ENCODE measurements around the gene SUMF1.
"Not testable (repeated sequence)": the region's sequence is repeated elsewhere in the genome, so short reads cannot be mapped to it uniquely, and the experiment has no call there.

The SUMF1 gene

DNA sequence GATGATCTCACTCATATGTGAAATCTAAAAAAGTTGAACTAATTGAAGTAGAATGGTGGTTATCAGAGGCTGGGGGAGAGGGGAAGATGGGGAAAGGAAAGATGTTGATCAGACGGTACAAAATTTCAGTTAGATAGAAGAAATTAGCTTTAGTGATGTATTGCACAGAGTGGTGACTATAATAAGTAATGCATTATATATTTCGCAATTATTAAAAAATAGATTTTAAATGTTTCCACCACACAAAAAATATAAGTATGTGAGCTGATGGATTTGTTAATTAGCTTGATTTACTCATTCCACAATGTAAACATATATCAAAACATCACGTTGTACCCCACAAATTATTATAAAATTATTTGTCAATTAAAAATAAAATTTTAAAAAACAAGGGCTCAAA, 8.1 kb downstream of the SUMF1 start:
- DNase-seq: no peak

DNA sequence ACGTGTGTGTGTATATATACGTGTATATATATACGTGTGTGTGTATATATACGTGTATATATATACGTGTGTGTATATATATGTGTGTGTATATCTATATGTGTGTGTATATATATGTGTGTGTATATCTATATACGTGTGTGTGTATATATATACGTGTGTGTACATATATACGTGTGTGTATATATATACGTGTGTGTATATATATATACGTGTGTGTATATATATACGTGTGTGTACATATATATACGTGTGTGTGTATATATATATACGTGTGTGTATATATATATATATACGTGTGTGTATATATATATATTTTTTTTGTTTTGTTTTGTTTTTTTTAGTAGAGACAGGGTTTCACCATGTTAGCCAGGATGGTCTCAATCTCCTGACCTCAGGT, 10.3 kb downstream of the SUMF1 start:
- DNase-seq: not testable (repeated sequence)

DNA sequence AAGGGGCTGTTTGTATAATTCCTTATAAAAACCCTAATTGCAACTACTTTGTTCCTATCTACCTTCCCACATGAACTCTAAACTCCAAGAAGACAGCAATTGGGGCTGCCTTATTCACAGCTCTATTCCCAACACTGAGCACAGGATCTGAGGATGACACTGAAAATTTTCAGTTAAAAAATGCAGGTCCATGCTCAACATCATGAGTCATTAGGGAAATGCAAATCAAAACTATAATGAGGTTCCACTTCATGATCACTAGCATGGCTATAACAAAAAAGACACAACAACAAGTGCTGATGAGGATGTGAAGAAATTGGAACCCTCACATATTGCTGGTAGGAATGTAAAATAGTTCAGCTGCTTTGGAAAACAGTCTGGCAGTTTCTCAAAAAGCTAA, 12.9 kb downstream of the SUMF1 start:
- no peak for DNase-seq

DNA sequence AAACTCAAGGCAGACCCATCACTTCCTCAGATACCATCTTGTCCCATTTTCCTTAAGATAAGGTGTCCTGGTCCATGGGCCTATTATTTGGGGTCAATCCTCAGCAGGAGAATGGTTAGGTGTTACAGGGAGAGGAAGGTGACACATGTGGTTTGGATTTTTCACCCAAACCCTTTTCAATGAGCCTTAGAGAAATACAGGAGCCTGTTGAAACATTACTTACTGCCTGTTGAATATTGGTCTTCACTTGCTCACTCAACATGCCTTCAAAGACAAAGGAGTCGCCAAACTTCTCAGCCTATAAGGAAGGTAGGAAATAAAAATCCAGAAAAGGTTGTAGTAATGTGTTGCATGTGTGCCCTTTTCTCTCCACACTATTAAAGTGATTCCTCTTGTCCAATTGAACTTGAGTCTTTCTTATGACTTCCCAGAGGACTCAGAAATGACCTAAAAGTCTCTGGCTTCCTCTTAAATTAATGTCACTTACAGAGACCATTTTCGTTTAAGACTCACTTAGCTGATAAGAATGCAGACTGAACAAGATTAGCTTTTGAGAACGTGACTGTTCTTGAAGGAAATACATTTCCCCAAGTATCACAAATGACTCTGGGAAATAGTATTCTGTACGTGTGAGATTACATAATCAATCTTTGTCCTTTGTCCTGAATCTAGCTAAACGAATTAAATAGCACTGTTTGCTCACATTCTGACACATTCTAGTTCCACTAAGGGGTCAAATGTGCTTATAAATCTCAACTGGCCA, 17.8 kb downstream of the SUMF1 start:
- no peak for DNase-seq

DNA sequence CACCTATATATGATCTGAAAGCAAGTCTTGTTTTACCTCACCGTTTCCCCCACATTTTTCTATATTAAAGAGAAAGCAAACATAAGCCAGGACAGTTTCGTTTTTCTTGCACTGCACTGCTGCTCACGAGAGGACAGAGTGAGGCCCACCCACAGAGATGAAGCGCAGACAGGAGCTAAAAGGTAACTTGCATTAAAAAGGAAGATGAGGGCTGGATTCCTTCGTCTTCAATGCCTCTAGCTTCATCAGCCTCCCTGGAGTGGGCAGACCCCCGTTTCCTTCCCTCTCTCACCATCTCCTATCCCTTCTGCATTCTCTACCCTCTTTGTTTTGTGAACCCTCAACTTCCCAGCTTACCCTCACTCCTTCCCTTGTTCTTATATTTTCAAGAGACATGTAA, 18.9 kb downstream of the SUMF1 start:
- no peak for DNase-seq

DNA sequence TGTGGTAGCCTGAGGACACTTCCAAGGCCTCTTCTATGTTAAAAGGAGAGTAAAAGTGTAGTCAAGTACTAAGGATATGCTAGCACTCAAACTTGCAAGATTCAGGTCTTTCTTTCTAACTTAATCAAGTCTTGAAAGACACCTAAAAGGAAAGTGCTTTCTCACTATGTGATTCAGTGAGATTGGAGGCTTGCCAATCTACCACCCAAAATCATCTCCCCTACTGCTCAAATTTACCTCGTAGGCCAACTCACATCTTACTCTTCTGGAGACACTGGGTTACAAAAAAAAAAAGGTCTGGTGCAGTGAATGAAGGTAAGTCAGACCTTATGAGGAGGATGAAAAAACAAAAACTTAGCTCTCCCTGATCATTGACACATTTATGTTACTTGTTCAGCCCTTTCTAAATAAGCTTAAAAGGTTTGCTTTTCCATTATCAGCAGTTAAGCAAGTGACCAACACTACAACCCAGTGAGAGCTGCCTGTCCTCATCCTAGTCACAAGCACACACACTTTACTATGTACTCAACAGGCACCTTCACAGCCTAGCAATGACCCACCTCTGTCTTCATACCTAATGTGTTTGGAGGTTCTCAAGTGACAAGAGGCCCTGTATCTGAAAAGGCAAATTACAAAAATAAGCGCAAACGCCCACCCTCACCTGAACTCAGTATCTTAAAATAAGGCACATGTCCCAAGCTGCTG, 19.6 kb downstream of the SUMF1 start:
- no peak for DNase-seq

DNA sequence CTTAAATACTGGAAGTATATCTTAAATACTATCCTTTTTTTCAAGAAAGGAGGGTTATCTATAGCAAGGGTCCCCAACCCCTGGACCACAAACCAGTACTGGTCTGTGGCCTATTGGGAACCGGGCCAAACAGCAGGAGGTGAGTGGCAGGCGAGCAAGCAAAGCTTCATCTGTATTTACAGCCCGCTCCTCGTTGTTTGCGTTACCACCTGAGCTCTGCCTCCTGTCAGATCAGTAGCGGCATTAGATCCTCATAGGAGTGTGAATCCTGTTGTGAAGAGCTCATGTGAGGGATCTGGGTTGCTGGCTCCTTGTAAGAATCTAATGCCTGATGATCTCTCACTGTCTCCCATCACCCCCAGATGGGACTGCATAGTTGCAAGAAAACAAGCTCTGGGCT, 26.1 kb downstream of the SUMF1 start:
- DNase-seq: no peak

DNA sequence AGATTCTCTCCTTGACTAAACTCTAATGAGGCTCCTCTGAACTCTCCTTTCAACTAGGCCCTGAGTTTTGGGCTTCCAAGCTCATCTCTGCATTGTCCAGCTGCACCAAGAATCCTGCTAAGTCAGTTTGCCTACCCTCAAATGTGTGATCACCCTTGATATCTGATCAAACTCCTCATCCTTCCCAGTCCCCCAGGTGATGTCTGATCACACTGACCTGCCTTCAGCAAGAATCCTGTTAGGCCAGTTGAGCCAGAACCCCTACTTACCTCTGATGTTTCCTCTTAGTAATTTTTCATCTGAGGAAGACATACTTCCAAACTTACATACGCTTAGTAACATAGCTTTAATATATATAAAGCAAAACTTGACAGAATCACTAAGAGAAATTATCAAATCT, 28.8 kb downstream of the SUMF1 start:
- DNase-seq: peak; percentile 76

DNA sequence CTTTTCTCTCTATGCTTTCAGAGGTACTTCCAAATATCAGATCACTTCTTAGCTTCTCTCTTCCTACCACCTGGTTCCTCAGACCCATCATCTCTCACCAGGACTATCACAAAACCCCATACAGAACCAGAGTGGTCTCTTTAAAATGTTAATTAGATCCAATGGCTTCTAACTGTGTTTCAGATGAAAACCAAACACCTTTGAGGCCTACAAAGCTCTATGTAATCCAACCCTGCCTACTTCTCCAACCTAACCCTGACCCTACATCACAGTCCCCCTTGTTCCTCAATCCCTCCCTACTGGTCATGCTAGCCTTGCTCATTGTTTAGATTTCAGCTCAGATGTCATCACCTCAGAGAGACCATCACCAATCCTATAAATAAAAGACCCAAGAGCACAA, 34.8 kb downstream of the SUMF1 start:
- DNase-seq: no peak

DNA sequence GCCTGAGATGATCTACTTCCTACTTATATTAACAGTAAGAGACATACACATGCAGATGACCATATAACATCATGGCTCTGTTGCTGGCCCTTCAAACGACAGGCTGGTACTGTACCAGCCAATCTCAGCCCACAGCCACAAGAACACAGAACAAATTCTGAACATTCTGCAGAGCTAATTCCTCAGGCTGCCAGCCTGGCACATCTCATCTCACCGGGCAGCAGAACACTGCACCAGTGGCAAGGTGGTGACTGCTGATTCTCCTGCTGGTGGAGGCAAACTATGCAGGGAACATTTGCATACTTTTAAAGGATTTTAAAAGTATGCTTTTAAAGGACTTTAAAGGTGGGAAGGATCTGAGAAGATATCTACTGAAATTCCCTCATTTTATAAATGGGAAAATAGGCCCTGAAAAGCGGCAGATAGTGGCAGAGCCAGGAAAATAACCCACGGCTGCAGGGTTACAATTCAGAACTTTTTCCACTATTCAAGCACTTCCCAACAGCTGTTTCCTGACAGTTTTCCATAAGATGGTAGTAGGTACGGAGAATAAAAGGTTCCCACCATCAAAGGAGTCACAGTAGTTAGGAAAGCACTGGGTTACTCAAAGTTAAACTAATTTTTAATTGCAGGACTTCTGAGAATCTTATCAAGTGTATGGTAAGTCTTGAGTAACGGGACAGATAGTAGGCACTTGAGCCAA, 37.3 kb downstream of the SUMF1 start:
- DNase-seq: no peak

DNA sequence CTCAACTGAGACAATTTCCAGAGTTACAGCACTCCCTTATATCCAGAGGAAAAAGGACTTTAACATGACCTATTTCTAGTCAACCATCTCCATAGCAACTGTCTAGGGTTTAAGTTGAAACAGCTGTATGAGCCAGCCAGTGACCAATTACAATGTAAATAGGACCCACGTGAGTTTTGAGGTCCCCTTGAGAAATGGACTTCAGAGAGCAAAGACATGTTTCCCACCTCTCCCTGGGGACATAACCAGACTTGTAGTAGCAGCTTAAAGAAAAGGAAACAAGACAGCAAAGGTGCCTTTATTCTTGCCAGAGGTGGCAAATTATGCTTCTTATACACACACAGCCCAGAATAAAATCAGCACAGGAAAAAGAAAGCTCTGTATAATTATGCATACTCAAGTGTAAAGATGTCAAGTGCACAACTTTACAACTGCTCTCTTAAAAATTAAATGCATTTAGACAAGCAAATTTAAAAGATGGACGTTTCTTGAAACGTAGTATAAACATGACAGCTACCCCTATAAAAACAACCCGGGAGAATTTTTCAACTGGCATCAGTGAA, 40.2 kb downstream of the SUMF1 start:
- peak; percentile 54 for DNase-seq

DNA sequence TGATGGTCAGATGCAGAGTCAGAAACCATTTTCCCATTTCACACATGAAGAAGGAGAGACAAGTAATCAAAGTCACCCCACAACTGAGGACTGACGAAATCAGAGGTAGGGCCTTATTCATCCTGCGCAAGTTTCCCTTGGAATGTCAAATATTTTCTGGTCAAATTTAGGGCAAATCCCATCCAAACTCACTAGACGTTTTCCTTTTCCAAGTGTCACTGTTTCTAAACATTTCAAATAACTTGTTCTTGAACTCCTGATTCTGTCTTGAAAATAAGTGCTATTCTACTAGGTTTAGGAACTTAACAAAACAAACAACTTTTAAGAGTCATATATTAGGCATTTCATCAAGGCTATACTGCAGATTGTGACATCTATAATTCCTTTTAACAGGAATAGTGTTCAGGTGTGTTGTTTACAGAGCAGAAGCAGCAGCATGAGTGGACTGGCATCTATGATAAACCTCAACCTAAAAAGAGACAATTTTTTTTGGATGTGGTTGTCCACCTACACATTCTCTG, 40.7 kb downstream of the SUMF1 start:
- no peak for DNase-seq

DNA sequence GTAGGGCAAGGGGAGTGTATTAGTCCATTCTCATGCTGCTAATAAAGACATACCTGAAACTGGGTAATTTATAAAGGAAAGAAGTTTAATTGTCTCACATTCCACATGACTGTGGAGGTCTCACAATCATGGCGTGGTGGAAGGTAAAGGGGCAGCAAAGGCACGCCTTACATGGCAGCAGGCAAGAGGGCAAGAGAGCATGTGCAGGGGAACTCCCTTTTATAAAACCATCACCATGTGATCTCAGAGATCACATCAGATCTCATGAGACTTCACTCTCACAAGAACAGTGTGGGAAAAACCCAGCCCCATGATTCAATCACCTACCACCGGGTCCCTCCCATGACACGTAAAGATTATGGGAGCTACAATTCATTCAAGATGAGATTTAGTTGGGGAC, 41.4 kb downstream of the SUMF1 start:
- DNase-seq: no peak

DNA sequence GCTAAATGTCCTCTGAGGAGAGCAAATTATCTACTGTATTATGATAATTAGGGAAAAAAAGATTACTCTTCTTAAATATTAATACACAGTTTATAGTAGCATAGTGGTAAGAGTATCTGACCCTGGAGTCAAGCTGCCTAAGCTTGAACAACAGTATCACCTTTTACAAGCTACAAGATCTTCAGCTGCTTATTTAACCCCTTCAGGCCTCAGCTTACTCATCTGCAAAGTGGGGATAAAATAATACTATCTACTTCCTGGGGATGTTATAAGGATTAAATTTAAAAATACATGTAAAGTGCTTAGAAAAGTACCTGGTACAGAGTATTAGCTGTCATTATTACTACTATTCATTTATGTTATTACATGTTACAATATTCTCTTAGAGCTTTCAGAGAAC, 42.0 kb downstream of the SUMF1 start:
- DNase-seq: no peak

DNA sequence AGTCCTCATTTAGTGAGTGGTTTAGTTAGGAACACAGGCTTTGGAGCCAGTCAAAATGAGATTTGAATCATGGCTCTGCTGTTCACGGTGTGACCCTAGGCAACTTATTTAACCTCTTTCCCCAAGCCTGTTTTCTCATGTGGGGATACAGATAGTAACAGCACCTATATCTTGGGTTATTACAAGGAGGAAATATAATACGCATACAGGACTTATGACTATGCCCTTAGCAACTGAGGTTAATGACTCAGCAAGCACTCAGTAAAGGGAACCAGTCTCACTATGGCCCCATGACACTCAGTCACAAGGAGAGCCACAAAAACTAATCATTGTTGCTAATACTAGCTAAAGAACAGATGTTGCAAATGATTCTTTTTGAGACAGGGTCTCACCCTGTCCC, 45.9 kb downstream of the SUMF1 start:
- no peak for DNase-seq

DNA sequence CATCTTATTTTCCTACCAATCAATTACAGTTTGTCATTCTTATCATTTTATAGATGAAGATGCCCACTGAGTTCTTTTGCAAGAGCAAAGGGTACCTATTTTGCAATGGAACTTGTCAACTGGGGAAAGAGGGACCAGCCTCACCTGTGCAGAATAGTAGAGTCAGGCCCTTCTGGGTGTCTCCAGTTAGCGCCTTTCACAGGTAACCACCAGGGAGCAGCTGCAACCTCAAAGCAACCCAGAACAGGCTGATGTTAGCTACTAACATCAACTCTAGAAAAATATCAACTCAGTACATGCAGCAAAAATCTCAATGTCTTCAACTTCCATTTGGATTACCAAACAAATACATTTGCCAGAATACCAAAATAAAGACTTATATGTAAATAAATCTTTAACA, 47.1 kb downstream of the SUMF1 start:
- no peak for DNase-seq

DNA sequence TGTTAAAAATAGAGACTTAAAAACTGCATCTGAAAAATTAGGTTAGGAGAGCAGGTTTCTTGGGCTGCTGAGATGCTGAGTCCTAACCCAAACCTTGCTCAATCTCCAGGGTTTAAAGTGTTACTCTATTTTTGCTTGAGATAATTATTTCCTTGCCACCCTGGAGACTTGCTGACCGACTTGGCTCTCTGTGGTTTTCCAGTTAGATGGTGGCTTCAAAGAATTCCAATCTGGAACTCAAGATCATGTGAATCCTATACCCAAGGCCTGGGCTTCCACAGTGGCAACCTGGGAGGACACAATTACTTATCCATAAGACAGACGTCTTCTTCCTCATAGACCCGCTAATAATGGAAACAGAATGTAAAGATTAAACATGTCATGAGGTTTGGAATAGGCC, 47.7 kb downstream of the SUMF1 start:
- DNase-seq: no peak

DNA sequence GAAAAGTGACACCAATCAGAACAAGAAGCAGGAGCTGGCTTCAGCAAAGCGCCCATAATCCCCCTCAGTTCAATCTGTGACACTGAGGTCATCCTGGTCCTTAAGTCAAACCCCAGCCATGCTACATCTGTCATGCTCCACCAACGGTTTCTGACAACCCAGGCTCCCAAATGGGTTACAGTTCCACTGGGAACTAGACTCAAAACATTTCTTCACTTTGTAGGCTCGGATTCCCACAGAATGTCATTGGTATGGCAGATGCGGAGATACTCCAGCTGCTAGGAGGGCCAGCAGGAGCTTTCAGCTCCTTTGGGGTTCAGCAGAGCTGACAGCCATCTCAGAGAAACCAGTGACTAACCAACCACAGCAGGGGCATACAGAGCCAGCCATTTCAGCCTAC, 48.9 kb downstream of the SUMF1 start:
- no peak for DNase-seq

DNA sequence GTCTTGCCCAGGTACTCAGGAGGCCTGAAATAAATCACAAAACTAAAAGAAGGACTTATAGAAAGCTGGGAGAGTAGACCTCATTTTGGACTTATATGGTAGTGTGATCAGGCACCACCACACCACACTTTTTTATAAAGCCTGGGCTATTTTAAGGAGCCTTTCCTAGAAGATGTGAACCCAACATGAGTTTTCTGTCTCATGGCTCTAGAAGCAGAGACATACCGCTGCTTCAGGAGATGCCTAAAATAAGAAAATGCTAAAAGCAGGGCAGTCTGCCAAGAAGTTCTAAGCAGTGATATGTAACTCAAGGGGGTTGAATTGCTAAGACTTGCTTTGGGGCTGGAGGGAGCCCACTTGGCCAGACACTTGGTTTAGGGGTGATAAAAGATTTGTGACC, 49.6 kb downstream of the SUMF1 start:
- no peak for DNase-seq

DNA sequence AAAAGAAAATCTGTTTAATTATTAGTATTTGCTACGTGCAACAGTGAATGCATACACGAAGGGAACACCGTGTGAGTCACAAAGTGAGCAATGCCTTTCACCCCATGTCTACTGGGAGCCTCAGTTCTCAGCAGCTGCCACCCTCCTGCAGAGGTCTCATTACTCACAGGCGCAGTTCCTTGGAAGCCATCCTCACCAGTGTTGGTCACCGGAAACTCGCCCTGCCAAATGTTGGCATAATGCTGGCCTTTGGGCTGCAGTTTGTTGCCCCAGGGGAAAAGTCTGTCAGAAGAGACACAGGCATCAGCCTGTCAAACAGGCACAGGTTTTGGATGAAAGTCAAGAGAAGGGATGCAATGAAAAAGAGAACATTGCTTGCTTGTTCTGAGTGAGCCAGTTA, 50.1 kb downstream of the SUMF1 start:
- no peak for DNase-seq

DNA sequence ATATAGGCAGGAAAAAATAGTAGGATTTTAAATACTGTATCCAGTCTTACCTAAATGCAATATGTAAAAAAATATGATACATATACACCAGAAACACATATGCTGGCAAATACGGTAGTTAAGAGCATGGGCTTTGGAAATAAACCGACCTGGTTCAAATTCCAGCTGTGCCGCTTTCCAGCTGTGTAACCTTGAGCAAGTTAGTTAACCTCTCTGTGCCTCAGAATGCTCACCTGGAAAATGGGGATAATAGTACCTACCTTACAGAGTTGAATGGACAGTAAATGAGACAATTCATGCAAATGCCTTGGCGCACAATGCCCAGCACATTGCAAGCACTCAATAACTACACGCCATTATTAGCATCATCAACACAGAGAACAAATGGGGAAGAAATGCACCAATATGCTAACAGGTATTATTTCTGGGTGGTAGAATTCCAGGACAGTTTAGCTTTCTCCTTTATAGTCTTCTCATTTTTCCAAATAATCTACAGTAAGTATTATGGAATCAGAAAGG, 50.6 kb downstream of the SUMF1 start:
- DNase-seq: no peak

DNA sequence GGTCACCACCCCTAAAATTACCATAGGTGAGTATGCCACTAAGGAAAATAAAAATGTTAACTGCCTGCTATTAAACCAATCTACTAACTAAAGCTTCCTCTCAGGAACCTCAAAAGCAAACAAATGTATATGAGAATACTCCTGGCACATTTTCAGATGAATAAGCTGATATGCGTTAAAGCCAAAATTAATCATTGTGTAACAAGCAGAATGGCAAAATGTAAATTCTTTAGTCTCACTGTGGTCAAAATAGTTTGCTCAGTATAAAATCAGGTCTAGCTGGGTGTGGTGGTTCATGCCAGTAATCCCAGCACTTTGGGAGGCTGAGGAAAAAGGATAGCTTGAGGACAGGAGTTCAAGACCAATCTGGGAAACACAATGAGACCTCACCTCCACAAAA, 53.6 kb downstream of the SUMF1 start:
- no peak for DNase-seq

DNA sequence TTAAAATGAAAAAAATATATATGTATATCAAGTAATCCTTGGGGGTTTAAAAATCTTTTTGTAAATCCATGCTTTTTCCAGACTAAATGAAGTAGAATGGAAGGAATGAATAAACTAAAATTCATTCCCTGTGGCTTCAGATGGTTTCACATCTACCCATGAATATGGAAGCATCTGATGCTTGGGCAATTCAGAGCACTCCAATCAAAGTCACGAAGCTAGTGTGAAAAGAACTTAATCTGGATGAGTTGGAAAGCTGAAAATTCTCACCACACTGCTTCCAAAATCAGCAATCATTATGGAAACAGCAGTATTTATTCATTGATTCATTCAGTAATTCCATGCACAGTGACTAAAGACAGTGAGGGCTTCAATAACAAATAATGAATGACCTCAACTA, 55.2 kb downstream of the SUMF1 start:
- DNase-seq: no peak

Data from islet precursor cell (in vitro differentiated cells).